Urothelium cell line (cell line): ENCODE data around the gene CTNNA3.
"Not testable (repeated sequence)": the region's sequence is repeated elsewhere in the genome, so short reads cannot be mapped to it uniquely, and the experiment has no call there.

Experiments used
- DNase-seq: peaks from one replicate; pipeline ENCODE4 v3.0.0; 2011; ENCODE audit warnings: low spot score, mixed read lengths
- FAIRE-seq: peaks from 2 replicates; lab custom pipeline; 2011; peaks lifted over from hg19 to GRCh38; lab: Jason Lieb, UNC

Gene CTNNA3

GRCh38 chr10:66353822-66354221, 1342.2 kb downstream of the CTNNA3 start:
- not testable (repeated sequence) for DNase-seq, FAIRE-seq

- DNase-seq (no peak), FAIRE-seq (no peak)
These were observed 1342.6 kb downstream of the CTNNA3 start for GRCh38 chr10:66353422-66353821.

GRCh38 chr10:66350622-66351399, 1345.2 kb downstream of the CTNNA3 start:
- DNase-seq, result no peak
- FAIRE-seq, result no peak

- no peak for FAIRE-seq
- DNase-seq, result no peak
These were observed 1346.3 kb downstream of the CTNNA3 start for GRCh38 chr10:66349726-66350125.

GRCh38 chr10:66349076-66349475, 1346.9 kb downstream of the CTNNA3 start:
- FAIRE-seq (no peak), DNase-seq (no peak)

- FAIRE-seq, result no peak
- no peak for DNase-seq
These were observed 1358.8 kb downstream of the CTNNA3 start for GRCh38 chr10:66337211-66337610.

- DNase-seq (no peak), FAIRE-seq (no peak)
These were observed 1359.2 kb downstream of the CTNNA3 start for GRCh38 chr10:66336791-66337190.

- not testable (repeated sequence) for DNase-seq, FAIRE-seq
These were observed 1360.2 kb downstream of the CTNNA3 start for GRCh38 chr10:66335753-66336152.

GRCh38 chr10:66329147-66329546, 1366.8 kb downstream of the CTNNA3 start:
- DNase-seq (no peak), FAIRE-seq (no peak)

- DNase-seq, result no peak
- FAIRE-seq, result no peak
These were observed 1369.1 kb downstream of the CTNNA3 start for GRCh38 chr10:66326876-66327275.

- no peak for DNase-seq
- FAIRE-seq, result no peak
These were observed 1373.2 kb downstream of the CTNNA3 start for GRCh38 chr10:66322777-66323176.

- FAIRE-seq, result no peak
- DNase-seq, result no peak
These were observed 1374.0 kb downstream of the CTNNA3 start for GRCh38 chr10:66321723-66322665.

GRCh38 chr10:66318761-66319160, 1377.2 kb downstream of the CTNNA3 start:
- no peak for FAIRE-seq
- DNase-seq, result no peak

- FAIRE-seq (no peak), DNase-seq (no peak)
These were observed 1388.2 kb downstream of the CTNNA3 start for GRCh38 chr10:66307826-66308225.

GRCh38 chr10:66301078-66301477, 1394.9 kb downstream of the CTNNA3 start:
- no peak for DNase-seq
- FAIRE-seq, result no peak

- FAIRE-seq (peak; percentile 20), DNase-seq (no peak)
These were observed 1400.4 kb downstream of the CTNNA3 start for GRCh38 chr10:66295602-66296001.

GRCh38 chr10:66294538-66294937, 1401.5 kb downstream of the CTNNA3 start:
- no peak for FAIRE-seq
- no peak for DNase-seq

GRCh38 chr10:66292922-66293321, 1403.1 kb downstream of the CTNNA3 start:
- no peak for FAIRE-seq

GRCh38 chr10:66292456-66292855, 1403.5 kb downstream of the CTNNA3 start:
- no peak for FAIRE-seq

More at GRCh38 chr10:66292922-66293321, 1403.1 kb downstream of the CTNNA3 start:
- no peak for DNase-seq

GRCh38 chr10:66291133-66291532, 1404.9 kb downstream of the CTNNA3 start:
- DNase-seq (no peak), FAIRE-seq (no peak)

More at GRCh38 chr10:66292456-66292855, 1403.5 kb downstream of the CTNNA3 start:
- DNase-seq, result no peak

GRCh38 chr10:66284621-66285020, 1411.4 kb downstream of the CTNNA3 start:
- FAIRE-seq (no peak), DNase-seq (no peak)
